GM19099 (cell line): ENCODE measurements around the gene WARS2.

Source experiments
- POLR2A ChIP-seq: IDR thresholded peaks from 3 replicates; pipeline ENCODE4 v1.6.1; 2011; ENCODE audit warnings: low read depth; ENCODE audit not compliant: insufficient read length; ENCODE audit errors: extremely low read depth

The WARS2 gene

GRCh38 chr1:119097380-119097779 lies 43.1 kb downstream of the WARS2 start:
- TF ChIP-seq POLR2A = no peak

GRCh38 chr1:119093721-119094120 lies 46.7 kb downstream of the WARS2 start:
- no peak for TF ChIP-seq POLR2A

DNA sequence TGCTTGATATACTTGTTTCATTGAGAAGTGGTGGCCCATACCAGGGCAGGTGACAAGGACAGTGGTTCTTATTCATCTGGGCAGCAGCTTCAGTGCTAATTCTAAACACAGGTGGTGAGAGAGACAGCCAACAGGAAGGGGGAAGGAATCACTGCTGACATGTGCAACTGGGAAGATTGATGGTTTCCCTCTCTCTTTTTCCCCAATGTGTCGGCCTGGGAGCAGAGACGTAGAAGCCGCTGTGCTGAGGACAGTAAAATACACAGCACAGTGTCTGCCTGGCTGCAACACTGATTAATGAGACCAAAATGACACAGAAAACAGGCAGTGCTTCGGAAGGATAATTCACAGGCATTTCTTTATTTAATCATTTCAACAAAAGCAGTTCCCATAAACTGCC lies 48.8 kb downstream of the WARS2 start:
- no peak for TF ChIP-seq POLR2A

- TF ChIP-seq POLR2A = no peak
Measured at GRCh38 chr1:119090250-119090649, 50.2 kb downstream of the WARS2 start.

DNA sequence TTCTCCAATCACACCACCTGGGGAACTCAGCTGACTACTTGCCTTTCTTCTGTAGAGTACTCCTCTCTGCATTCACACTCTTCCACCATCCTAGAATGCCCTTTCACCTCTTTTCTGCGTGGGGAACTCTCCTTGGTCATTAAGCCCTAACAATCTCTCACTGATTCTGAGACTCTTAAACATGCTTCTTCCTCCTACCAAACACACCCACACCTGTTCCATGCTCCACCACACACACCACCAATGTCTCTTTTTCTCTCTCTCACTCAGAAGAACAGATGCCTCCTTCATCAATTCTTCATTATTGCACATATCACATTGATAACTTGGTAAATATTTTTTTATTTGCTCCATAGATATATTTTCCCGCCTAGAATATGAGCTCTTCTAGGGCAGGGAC lies 53.6 kb downstream of the WARS2 start:
- no peak for TF ChIP-seq POLR2A

GRCh38 chr1:119084798-119085197 lies 55.7 kb downstream of the WARS2 start:
- no peak for TF ChIP-seq POLR2A

GRCh38 chr1:119083980-119084379 lies 56.5 kb downstream of the WARS2 start:
- TF ChIP-seq POLR2A = no peak

- TF ChIP-seq POLR2A = no peak
Measured at GRCh38 chr1:119083479-119083878, 57.0 kb downstream of the WARS2 start.

DNA sequence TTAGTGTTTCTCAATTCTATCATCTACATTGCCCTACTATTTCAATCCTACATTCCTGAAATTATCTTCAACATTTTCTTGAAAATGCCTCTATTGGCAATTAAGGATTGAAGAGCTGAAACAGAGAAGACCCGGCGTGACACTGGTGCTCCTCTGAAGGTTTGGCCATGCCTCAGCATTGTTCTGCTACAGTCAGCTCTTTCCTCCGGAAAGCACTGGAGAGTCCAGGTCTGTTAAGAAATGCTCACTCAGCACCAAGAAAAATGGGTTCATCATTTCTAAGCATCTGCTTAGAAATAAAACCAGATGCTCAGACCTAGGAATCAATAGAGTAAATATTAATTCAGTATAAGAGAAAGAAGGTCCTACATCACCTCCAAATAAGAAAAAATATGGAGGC lies 58.8 kb downstream of the WARS2 start:
- TF ChIP-seq POLR2A = no peak

- no peak for TF ChIP-seq POLR2A
Measured at GRCh38 chr1:119081267-119081666, 59.2 kb downstream of the WARS2 start.

GRCh38 chr1:119080586-119080985 lies 59.9 kb downstream of the WARS2 start:
- TF ChIP-seq POLR2A = no peak

DNA sequence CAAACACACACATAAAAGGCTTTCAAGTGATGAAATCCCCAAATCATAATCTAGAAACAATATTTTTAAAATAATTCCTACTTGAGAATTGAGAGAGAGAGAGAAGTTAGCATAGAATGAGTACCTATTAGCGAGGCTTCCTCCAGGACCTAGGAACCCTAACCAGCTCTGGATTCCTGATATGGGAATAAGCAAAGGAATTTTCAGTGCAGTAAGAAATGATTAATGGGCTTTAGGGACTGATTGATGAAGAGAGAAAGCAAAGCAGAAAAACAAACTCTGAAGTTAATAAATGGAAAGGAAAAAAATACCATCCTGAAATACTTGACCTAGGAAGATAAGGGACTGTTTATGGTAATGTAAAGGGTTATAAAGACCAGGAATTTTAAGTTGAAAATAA lies 60.6 kb downstream of the WARS2 start:
- no peak for TF ChIP-seq POLR2A

GRCh38 chr1:119075614-119076013 lies 64.8 kb downstream of the WARS2 start:
- TF ChIP-seq POLR2A = no peak

DNA sequence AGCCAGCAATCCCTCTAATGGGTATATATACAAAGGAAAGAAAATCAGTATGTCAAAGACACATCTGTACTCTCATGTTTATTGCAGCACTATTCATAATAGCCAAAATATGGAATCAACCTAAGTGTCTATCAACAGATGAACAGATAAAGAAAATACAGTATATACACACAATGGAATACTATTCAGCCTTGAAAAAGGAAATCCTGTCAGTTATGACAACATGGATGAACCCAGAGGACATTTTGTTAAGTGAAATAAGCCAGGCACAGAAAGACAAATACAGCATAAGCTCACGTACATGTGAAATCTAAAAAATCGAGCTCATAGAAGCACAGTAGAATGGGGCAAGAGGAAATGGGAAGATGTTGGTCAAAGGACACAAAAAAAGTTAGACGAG lies 69.1 kb downstream of the WARS2 start:
- no peak for TF ChIP-seq POLR2A

GRCh38 chr1:119069682-119070081 lies 70.8 kb downstream of the WARS2 start:
- TF ChIP-seq POLR2A = no peak

DNA sequence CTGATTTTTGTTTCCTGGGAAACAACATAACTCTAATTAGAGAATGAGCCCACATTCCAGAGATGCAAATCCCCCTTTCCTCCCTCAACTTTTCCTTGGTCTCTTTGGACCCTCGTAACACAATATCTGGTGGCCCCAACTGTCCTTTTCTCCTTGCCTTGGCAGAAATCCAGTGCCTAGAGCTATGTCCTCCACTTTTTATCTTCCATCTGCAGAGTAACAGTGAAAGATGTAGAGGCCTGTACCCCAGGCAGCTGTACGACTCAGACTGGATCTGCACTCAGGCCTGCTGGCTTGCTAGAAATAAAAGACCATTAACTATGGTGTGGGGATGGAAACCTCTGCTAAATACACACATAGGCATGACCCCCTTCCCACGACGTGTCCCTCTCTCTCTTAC lies 72.0 kb downstream of the WARS2 start:
- no peak for TF ChIP-seq POLR2A

GRCh38 chr1:119061700-119062099 lies 78.8 kb downstream of the WARS2 start:
- no peak for TF ChIP-seq POLR2A

DNA sequence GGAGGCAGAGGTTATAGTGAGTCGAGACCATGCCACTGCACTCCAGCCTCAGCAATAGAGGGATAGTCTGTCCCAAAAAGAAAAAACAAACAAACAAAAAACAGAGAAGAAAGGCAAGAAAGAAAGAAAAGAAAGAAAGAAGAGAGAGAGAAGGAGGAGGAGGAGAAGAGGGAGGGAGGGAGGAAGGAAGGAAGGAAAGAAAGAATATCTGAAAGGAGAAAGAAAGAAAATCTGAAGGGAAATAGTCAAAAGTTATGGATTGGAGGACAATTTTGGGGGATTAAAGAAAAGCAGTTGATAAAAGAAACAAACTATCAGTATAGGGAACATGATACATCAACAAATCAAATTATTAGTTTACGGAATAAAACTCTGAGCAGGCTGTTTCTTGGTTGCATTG lies 84.9 kb downstream of the WARS2 start:
- no peak for TF ChIP-seq POLR2A

GRCh38 chr1:119053917-119054316 lies 86.5 kb downstream of the WARS2 start:
- no peak for TF ChIP-seq POLR2A

- TF ChIP-seq POLR2A = no peak
Measured at GRCh38 chr1:119052267-119052666, 88.2 kb downstream of the WARS2 start.
